HepG2 (cell line): ENCODE results near the gene HERC5. TPM values are rescaled to one million over a fixed set of nuclear protein-coding genes. Genes with fewer than 3 reads are reported as not detected.

Source experiments
- ATAC-seq: fragments of 200-7000 bp; cut with Tn5 transposase; 3 replicates; pipeline ENCODE4 v1.9.1; 2020; ENCODE audit warnings: mild to moderate bottlenecking, moderate library complexity
- BruUV-seq: library from RNA; stranded (reverse); fragments of 400-500 nt; replicated peaks from 2 replicates; lab custom pipeline; 2021; lab: Mats Ljungman, UMichigan
- CTCF ChIA-PET: fragments of 300-600 bp; formaldehyde crosslinking; extraction: SDS; loops from one replicate; lab custom pipeline; 2021; ENCODE audit warnings: low total read pairs, inconsistent platforms, low intra/inter-chr PET ratio; lab: Yijun Ruan, JAX
- POLR2A ChIA-PET: fragments of 350-600 bp; sonication (Branson Sonifier 250); formaldehyde crosslinking; loops from one replicate; lab custom pipeline; 2020; ENCODE audit warnings: antibody characterized with exemption, inconsistent platforms; lab: Yijun Ruan, JAX
- DNase-seq: peaks from one replicate; pipeline ENCODE4 v3.0.0-alpha.2; 2015; ENCODE audit warnings: low spot score
- FAIRE-seq: peaks from 3 replicates; lab custom pipeline; 2011; peaks lifted over from hg19 to GRCh38; lab: Jason Lieb, UNC
- H2AFZ ChIP-seq: one replicate; pipeline ENCODE4 v1.6.1; 2011; ENCODE audit warnings: low read length, inconsistent platforms
- H3K27ac ChIP-seq: fragments of 300-600 bp; 3 replicates; pipeline ENCODE4 v1.8.0; 2011; ENCODE audit warnings: mixed run types, mild to moderate bottlenecking, mixed read lengths, low read length, inconsistent platforms; ENCODE audit not compliant: insufficient read depth; ENCODE audit errors: extremely low read length
- H3K27me3 ChIP-seq, 2 experiments: fragments of 200-600 bp in 1 of 2; 2 replicates in 1 of 2; 3 replicates in 1 of 2; pipeline versions ENCODE4 v1.6.0 to v1.8.0; 2011; ENCODE audit warnings: low read length in 2 of 2, mild to moderate bottlenecking in 2 of 2, moderate library complexity in 2 of 2, inconsistent platforms in 1 of 2; ENCODE audit not compliant: insufficient read depth in 2 of 2, control insufficient read depth in 1 of 2
- H3K36me3 ChIP-seq, 2 experiments: fragments of 200-600 bp in 1 of 2; replicated peaks in 1 of 2; 2 replicates in 1 of 2; 3 replicates in 1 of 2; pipeline versions ENCODE4 v1.5.1 to v1.8.0; 2011; ENCODE audit warnings: low read length in 2 of 2, inconsistent platforms in 1 of 2; ENCODE audit not compliant: insufficient read depth in 2 of 2, control insufficient read depth in 1 of 2
- H3K4me1 ChIP-seq: 2 replicates; pipeline ENCODE4 v1.5.1; 2012; ENCODE audit warnings: low read length, inconsistent platforms; ENCODE audit not compliant: insufficient read depth
- H3K4me2 ChIP-seq: 2 replicates; pipeline ENCODE4 v1.6.0; 2011; ENCODE audit warnings: low read depth, low read length, inconsistent platforms
- H3K4me3 ChIP-seq, 3 experiments: fragments of 200-600 bp in 1 of 3; sonication (generic), shearing (Covaris generic) in 1 of 3; replicated peaks in 1 of 3; 2 replicates each; pipeline ENCODE4 v1.5.1; 2011 to 2016; ENCODE audit warnings: low read length in 3 of 3, inconsistent platforms in 2 of 3, low read depth in 2 of 3, mild to moderate bottlenecking in 2 of 3, control low read depth in 1 of 3, mixed read lengths in 1 of 3; ENCODE audit not compliant: insufficient read depth in 1 of 3
- H3K79me2 ChIP-seq: one replicate; pipeline ENCODE4 v1.6.1; 2011; ENCODE audit warnings: low read length, inconsistent platforms; ENCODE audit not compliant: insufficient read depth
- H3K9ac ChIP-seq: 2 replicates; pipeline ENCODE4 v1.6.0; 2011; ENCODE audit warnings: mild to moderate bottlenecking, low read depth, low read length, inconsistent platforms; ENCODE audit not compliant: insufficient read depth
- H3K9me3 ChIP-seq: 2 replicates; pipeline ENCODE4 v1.5.1; 2012; ENCODE audit warnings: mild to moderate bottlenecking, low read length
- H4K20me1 ChIP-seq: 2 replicates; pipeline ENCODE4 v1.6.0; 2011; ENCODE audit warnings: inconsistent platforms, mild to moderate bottlenecking, low read length, moderate library complexity; ENCODE audit not compliant: insufficient read depth
- CREB1 ChIP-seq, 2 experiments: fragments of 450-650 bp in 1 of 2; IDR thresholded peaks; 2 replicates each; pipeline ENCODE4 v1.6.1; 2016 to 2017; ENCODE audit warnings: control low read depth in 1 of 2, mild to moderate bottlenecking in 1 of 2, missing compliant biosample characterization in 1 of 2, missing genetic modification characterization in 1 of 2
- GPN1 ChIP-seq: sonication (generic); formaldehyde crosslinking; IDR thresholded peaks from 2 replicates; pipeline ENCODE4 v1.5.1; 2020; ENCODE audit warnings: missing genetic modification reagents, borderline replicate concordance
- SP2 ChIP-seq: sonication (generic); formaldehyde crosslinking; IDR thresholded peaks from 2 replicates; pipeline ENCODE4 v1.5.1; 2020; ENCODE audit warnings: mild to moderate bottlenecking, missing genetic modification reagents
- WGBS: methylation state at CpG from one replicate; pipeline ENCODE4 v1.1.6; 2017; ENCODE audit warnings: low lambda C conversion rate; 5-methylcytosine and 5-hydroxymethylcytosine counted together
- in situ Hi-C: cut with HindIII; loops from 2 replicates; pipeline ENCODE4 v1.10.0; 2017; ENCODE audit warnings: low pct_unique_long_range_greater_than_20kb; ENCODE audit not compliant: extremely low pct_ligation_motif_present
- intact Hi-C: fragments of 100-400 bp; cut with micrococcal nuclease; formaldehyde crosslinking; loops from one replicate; pipeline ENCODE4 v1.10.0; 2022; ENCODE audit not compliant: unreplicated experiment
- polyA plus RNA-seq, 8 experiments: library from polyadenylated mRNA; depleted of rRNA in 3 of 8; stranded (reverse) in 7 of 8; unstranded in 1 of 8; fragments of >200 nt; fragmentation: Illumina TruSeq in 4 of 8; extraction: Trizol in 4 of 8; gene quantifications; 2 replicates each; pipeline versions ENCODE4 v1.2.1 to v1.2.3, GENCODE V29; 2011 to 2016; ENCODE audit warnings: low read depth in 4 of 8, missing spikeins in 1 of 8, mixed read lengths in 1 of 8; ENCODE audit not compliant: insufficient read depth in 1 of 8
- total RNA-seq, 5 experiments: library from RNA; depleted of rRNA; stranded (reverse); fragments of >200 nt; fragmentation: Illumina TruSeq; extraction: Trizol; gene quantifications; 2 replicates each; pipeline ENCODE4 v1.2.3, GENCODE V29; 2016; ENCODE audit warnings: low read depth in 1 of 5
- TF ChIP-seq, protein P1 (sequence below): sonication (generic); formaldehyde crosslinking; conservative IDR thresholded peaks from 2 replicates; pipeline ENCODE4 v1.4.0; 2020; ENCODE audit warnings: missing genetic modification reagents

The HERC5 gene
- total and polyA plus RNA-seq, 2 of the 13 experiments (the other 11 are each of a cell fraction or from before 2014, with no cell fraction given): 0.13 to 0.33 TPM

GRCh38 chr4:88511236-88511635 lies 54.3 kb downstream of the HERC5 start:
- no peak for ATAC-seq
- H2AFZ ChIP-seq: no peak overlapping the region
- no TSS peak for BruUV-seq
- peaks cover 18% of the 10 kb centered on the region for H3K4me1 ChIP-seq
- no peaks in the 10 kb centered on the region for H3K36me3 ChIP-seq
- H3K9ac ChIP-seq: no peak overlapping the region
- no peaks in the 10 kb centered on the region for H3K79me2 ChIP-seq
- no peak overlapping the region for H3K4me3 ChIP-seq
- no peak overlapping the region for H3K27ac ChIP-seq
- FAIRE-seq: no peak
- H3K27me3 ChIP-seq: peaks cover 0 to 8% of the 10 kb centered on the region in 2 experiments; a peak in 2 of 5 replicates
- H3K9me3 ChIP-seq: no peaks in the 10 kb centered on the region
- no peak overlapping the region for H3K4me2 ChIP-seq
- in situ Hi-C loops (loop anchor here (10.0 kb wide), 1 partner anchor 476 kb away; no protein-coding TSS in a partner anchor), intact Hi-C loops (loop anchor here (10.0 kb wide), 1 partner anchor 656 kb away; no protein-coding TSS in a partner anchor)
- POLR2A ChIA-PET: no interaction called here
- DNase-seq: no peak
- no peak for TF ChIP-seq GPN1 (CRISPR knock-in tag)
- TF ChIP-seq, protein P1, sequence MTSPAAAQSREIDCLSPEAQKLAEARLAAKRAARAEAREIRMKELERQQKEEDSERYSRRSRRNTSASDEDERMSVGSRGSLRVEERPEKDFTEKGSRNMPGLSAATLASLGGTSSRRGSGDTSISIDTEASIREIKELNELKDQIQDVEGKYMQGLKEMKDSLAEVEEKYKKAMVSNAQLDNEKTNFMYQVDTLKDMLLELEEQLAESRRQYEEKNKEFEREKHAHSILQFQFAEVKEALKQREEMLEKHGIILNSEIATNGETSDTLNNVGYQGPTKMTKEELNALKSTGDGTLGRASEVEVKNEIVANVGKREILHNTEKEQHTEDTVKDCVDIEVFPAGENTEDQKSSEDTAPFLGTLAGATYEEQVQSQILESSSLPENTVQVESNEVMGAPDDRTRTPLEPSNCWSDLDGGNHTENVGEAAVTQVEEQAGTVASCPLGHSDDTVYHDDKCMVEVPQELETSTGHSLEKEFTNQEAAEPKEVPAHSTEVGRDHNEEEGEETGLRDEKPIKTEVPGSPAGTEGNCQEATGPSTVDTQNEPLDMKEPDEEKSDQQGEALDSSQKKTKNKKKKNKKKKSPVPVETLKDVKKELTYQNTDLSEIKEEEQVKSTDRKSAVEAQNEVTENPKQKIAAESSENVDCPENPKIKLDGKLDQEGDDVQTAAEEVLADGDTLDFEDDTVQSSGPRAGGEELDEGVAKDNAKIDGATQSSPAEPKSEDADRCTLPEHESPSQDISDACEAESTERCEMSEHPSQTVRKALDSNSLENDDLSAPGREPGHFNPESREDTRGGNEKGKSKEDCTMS: no peak
- TF ChIP-seq SP2 (CRISPR knock-in tag): no peak
- no peak for TF ChIP-seq CREB1 (IDR thresholded peaks at IDR 0.05)
- TF ChIP-seq CREB1 (CRISPR knock-in tag; IDR thresholded peaks at IDR 0.05): no peak
- 1% methylated on average over 3 of the region's 3 CpGs for WGBS
- no peaks in the 10 kb centered on the region for H4K20me1 ChIP-seq
- CTCF ChIA-PET: no interaction called here
